ENCODE data around the gene MAD1L1.

DNA sequence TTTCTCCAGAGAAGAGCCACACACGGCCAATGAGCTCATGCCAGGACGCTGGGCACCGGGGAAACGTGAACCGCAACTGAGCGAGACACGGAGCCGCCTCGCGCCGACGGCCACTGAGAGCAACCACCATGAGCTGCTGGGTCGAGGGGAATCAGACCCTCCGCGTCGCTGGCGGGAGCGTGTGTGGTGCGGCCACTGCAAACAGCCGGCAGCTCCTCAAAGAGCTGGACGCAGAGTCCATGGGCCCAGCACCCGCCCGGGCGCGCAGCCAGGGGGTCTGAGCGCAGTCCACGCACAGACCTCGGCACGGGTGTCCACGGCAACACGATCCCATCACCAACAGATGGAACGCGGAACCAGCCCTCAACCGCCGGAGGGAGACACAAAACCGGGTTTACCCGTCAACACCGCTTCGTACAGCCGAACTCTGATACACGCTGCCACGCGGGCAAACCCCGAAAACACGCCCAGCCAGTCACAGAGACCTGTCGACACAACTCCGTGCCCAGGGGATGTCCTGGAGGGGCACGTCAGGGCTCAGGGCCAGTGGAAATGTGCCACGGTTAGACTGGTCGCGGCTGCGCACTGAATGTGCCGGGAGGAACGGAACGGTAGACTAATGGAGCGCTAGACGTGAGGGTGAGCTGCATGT is 415.6 kb downstream of the MAD1L1 start:
- TF ChIP-seq, protein P1, sequence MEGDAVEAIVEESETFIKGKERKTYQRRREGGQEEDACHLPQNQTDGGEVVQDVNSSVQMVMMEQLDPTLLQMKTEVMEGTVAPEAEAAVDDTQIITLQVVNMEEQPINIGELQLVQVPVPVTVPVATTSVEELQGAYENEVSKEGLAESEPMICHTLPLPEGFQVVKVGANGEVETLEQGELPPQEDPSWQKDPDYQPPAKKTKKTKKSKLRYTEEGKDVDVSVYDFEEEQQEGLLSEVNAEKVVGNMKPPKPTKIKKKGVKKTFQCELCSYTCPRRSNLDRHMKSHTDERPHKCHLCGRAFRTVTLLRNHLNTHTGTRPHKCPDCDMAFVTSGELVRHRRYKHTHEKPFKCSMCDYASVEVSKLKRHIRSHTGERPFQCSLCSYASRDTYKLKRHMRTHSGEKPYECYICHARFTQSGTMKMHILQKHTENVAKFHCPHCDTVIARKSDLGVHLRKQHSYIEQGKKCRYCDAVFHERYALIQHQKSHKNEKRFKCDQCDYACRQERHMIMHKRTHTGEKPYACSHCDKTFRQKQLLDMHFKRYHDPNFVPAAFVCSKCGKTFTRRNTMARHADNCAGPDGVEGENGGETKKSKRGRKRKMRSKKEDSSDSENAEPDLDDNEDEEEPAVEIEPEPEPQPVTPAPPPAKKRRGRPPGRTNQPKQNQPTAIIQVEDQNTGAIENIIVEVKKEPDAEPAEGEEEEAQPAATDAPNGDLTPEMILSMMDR (IDR thresholded peaks at IDR 0.05), result no peak
- no peak for TF ChIP-seq POLR2A (IDR thresholded peaks at IDR 0.05)
